MCF 10A (cell line): Measurements from ENCODE around the gene DHRS13. TPM values are rescaled to one million over a fixed set of nuclear protein-coding genes. Genes with fewer than 3 reads are reported as not detected.

Experiments used
- BruUV-seq: library from RNA; stranded (reverse); fragments of 400-500 nt; replicated peaks from 2 replicates; lab custom pipeline; 2021; lab: Mats Ljungman, UMichigan
- CTCF ChIA-PET: fragments of 300-600 bp; sonication (Branson Sonifier 250); formaldehyde crosslinking; extraction: SDS; loops from one replicate; lab custom pipeline; 2021; ENCODE audit warnings: antibody characterized with exemption, inconsistent platforms; lab: Yijun Ruan, JAX
- POLR2A ChIA-PET: fragments of 300-600, 350-650 bp; sonication (Branson Sonifier 250); formaldehyde crosslinking; extraction: SDS; loops from one replicate; lab custom pipeline; 2020; ENCODE audit warnings: antibody characterized with exemption, inconsistent platforms; lab: Yijun Ruan, JAX
- DNase-seq: peaks from one replicate; pipeline ENCODE4 v3.0.0-alpha.2; 2018; ENCODE audit not compliant: unreplicated experiment
- H3K27ac Mint-ChIP-seq: one replicate; pipeline ENCODE4 v1.8.0; 2022; ENCODE audit warnings: mild to moderate bottlenecking, low read depth, mixed read lengths; ENCODE audit not compliant: unreplicated experiment
- H3K27me3 Mint-ChIP-seq: one replicate; pipeline ENCODE4 v1.8.0; 2022; ENCODE audit warnings: mixed read lengths; ENCODE audit not compliant: insufficient read depth, unreplicated experiment
- H3K36me3 Mint-ChIP-seq: one replicate; pipeline ENCODE4 v1.8.0; 2022; ENCODE audit warnings: mild to moderate bottlenecking, moderate library complexity, mixed read lengths; ENCODE audit not compliant: insufficient read depth, unreplicated experiment
- H3K4me1 Mint-ChIP-seq: one replicate; pipeline ENCODE4 v1.8.0; 2022; ENCODE audit warnings: mixed read lengths; ENCODE audit not compliant: insufficient read depth, unreplicated experiment
- H3K4me3 Mint-ChIP-seq: one replicate; pipeline ENCODE4 v1.8.0; 2022; ENCODE audit warnings: mild to moderate bottlenecking, moderate library complexity, mixed read lengths; ENCODE audit not compliant: unreplicated experiment
- H3K9me3 Mint-ChIP-seq: one replicate; pipeline ENCODE4 v1.8.0; 2022; ENCODE audit warnings: mixed read lengths; ENCODE audit not compliant: unreplicated experiment
- CTCF ChIP-seq: fragments of 200-600 bp; IDR thresholded peaks from one replicate; pipeline ENCODE4 v1.8.0; 2022; ENCODE audit warnings: antibody characterized with exemption, mild to moderate bottlenecking; ENCODE audit not compliant: unreplicated experiment
- intact Hi-C: fragments of 100-400 bp; cut with micrococcal nuclease; formaldehyde crosslinking; loops from 2 replicates; pipeline ENCODE4 v1.14.1; 2022
- total RNA-seq: library from RNA; stranded (reverse); gene quantifications from 2 replicates; pipeline ENCODE4 v1.2.3, GENCODE V29; 2022

DHRS13 gene
- total RNA-seq, 1 experiment from 2014 or later = 9.5 TPM

- Mint-ChIP-seq H3K27ac (no peak overlapping the region), H3K4me3 (no peak overlapping the region), H3K27me3 (no peaks in the 10 kb centered on the region), H3K36me3 (peaks cover 45% of the 10 kb centered on the region), H3K9me3 (no peaks in the 10 kb centered on the region), H3K4me1 (peaks cover 16% of the 10 kb centered on the region)
- CTCF ChIA-PET = interaction anchor here (0.6 kb wide), 2 partner anchors 35 to 187 kb away, joined by 3 to 4 read pairs; no protein-coding TSS in a partner anchor
- no peak for TF ChIP-seq CTCF
- DNase-seq = no peak
- POLR2A ChIA-PET = interaction anchor here (0.5 kb wide), 1 partner anchor 9 kb away, joined by 3 read pairs; no protein-coding TSS in a partner anchor
- BruUV-seq = no TSS peak
- intact Hi-C loops = loop anchor here (10.0 kb wide), 1 partner anchor 86 kb away; the partner anchor contains the start of gene ERAL1
Measured at GRCh38 chr17:28940675-28941074, 37.8 kb upstream of the DHRS13 start.

GRCh38 chr17:28940142-28940541, 37.3 kb upstream of the DHRS13 start:
- no peak for TF ChIP-seq CTCF
- ChIA-PET CTCF (interaction anchor here (0.7 to 0.9 kb wide), 2 partner anchors 176 to 188 kb away, joined by 3 read pairs; no protein-coding TSS in a partner anchor), POLR2A (interaction anchor here (0.8 to 8.8 kb wide), 3 partner anchors 8 to 215 kb away, joined by 3 to 130 read pairs (median 30); partner anchors contain the start of gene PHF12)
- intact Hi-C loops = loop anchor here (10.0 kb wide), 1 partner anchor 85 kb away; the partner anchor contains the start of gene ERAL1
- Mint-ChIP-seq H3K36me3 (peaks cover 41% of the 10 kb centered on the region), H3K9me3 (no peaks in the 10 kb centered on the region), H3K27ac (peak overlapping the region; percentile 27), H3K4me3 (no peak overlapping the region), H3K27me3 (no peaks in the 10 kb centered on the region), H3K4me1 (peaks cover 16% of the 10 kb centered on the region)
- no peak for DNase-seq
- BruUV-seq = no TSS peak

GRCh38 chr17:28938552-28938951, 35.7 kb upstream of the DHRS13 start:
- POLR2A ChIA-PET = interaction anchor here (0.8 to 8.8 kb wide), 6 partner anchors 10 to 596 kb away, joined by 3 to 130 read pairs (median 8); partner anchors contain the start of gene PHF12
- no peak overlapping the region for H3K4me3 Mint-ChIP-seq
- H3K27ac Mint-ChIP-seq = peak overlapping the region; percentile 71
- peaks cover 16% of the 10 kb centered on the region for H3K4me1 Mint-ChIP-seq
- no TSS peak for BruUV-seq
- H3K36me3 Mint-ChIP-seq = peaks cover 35% of the 10 kb centered on the region
- no peak for DNase-seq
- CTCF ChIA-PET = no interaction called here
- H3K9me3 Mint-ChIP-seq = no peaks in the 10 kb centered on the region
- H3K27me3 Mint-ChIP-seq = no peaks in the 10 kb centered on the region
- intact Hi-C loops = no loop called here
- TF ChIP-seq CTCF = no peak

- Mint-ChIP-seq H3K4me3 (no peak overlapping the region), H3K27ac (peak overlapping the region; percentile 39), H3K36me3 (peaks cover 32% of the 10 kb centered on the region), H3K4me1 (peaks cover 16% of the 10 kb centered on the region), H3K27me3 (no peaks in the 10 kb centered on the region), H3K9me3 (no peaks in the 10 kb centered on the region)
- CTCF ChIA-PET = interaction anchor here (0.5 to 1.6 kb wide), 5 partner anchors 11 to 94 kb away, joined by 3 to 7 read pairs (median 3); partner anchors contain the start of gene FAM222B
- BruUV-seq = no TSS peak
- POLR2A ChIA-PET = interaction anchor here (0.6 to 8.8 kb wide), 11 partner anchors 10 to 319 kb away, joined by 3 to 130 read pairs (median 5); partner anchors contain the start of genes NEK8 and PHF12
- intact Hi-C loops = no loop called here
- peak; percentile 79 for DNase-seq
- no peak for TF ChIP-seq CTCF
Measured at GRCh38 chr17:28937044-28937729, 34.3 kb upstream of the DHRS13 start.
